Fibroblast of lung (primary cell): ENCODE data around the gene PIMREG. TPM values are rescaled to one million over a fixed set of nuclear protein-coding genes. Genes with fewer than 3 reads are reported as not detected.

Experiments used
- DNase-seq, 2 donors: peaks; one replicate each; pipeline versions ENCODE4 v3.0.0 to v3.0.0-alpha.2; 2010; ENCODE audit warnings: low read depth in 2 of 2
- H2AFZ ChIP-seq: 2 replicates; pipeline ENCODE4 v1.5.1; 2012; ENCODE audit warnings: low read length, control low read depth, inconsistent platforms
- H3K27ac ChIP-seq: 2 replicates; pipeline ENCODE4 v1.5.1; 2011; ENCODE audit warnings: low read length, control low read depth; ENCODE audit not compliant: insufficient read depth
- H3K27me3 ChIP-seq: 2 replicates; pipeline ENCODE4 v1.5.1; 2011; ENCODE audit warnings: mild to moderate bottlenecking, low read length; ENCODE audit not compliant: control insufficient read depth, insufficient read depth
- H3K36me3 ChIP-seq: 2 replicates; pipeline ENCODE4 v1.5.1; 2011; ENCODE audit warnings: low read length; ENCODE audit not compliant: control insufficient read depth, insufficient read depth
- H3K4me1 ChIP-seq: 2 replicates; pipeline ENCODE4 v1.5.1; 2011; ENCODE audit warnings: low read length; ENCODE audit not compliant: control insufficient read depth, insufficient read depth; ENCODE audit errors: extremely low read depth
- H3K4me2 ChIP-seq: 2 replicates; pipeline ENCODE4 v1.5.1; 2011; ENCODE audit warnings: low read length, control low read depth; ENCODE audit not compliant: insufficient read depth; ENCODE audit errors: extremely low read depth
- H3K4me3 ChIP-seq, 4 experiments: fragments of 200-600 bp in 1 of 4; sonication (generic) in 1 of 4; replicated peaks in 1 of 4; 2 replicates each; pipeline ENCODE4 v1.5.1; 2011 to 2016; ENCODE audit warnings: low read length in 4 of 4, low read depth in 3 of 4, mild to moderate bottlenecking in 3 of 4, control low read depth in 2 of 4, inconsistent platforms in 1 of 4, mixed read lengths in 1 of 4; ENCODE audit not compliant: insufficient read depth in 1 of 4; ENCODE audit errors: control extremely low read depth in 1 of 4
- H3K79me2 ChIP-seq: 2 replicates; pipeline ENCODE4 v1.5.1; 2012; ENCODE audit warnings: mild to moderate bottlenecking, low read length, inconsistent platforms; ENCODE audit not compliant: control insufficient read depth, insufficient read depth
- H3K9ac ChIP-seq: 2 replicates; pipeline ENCODE4 v1.5.1; 2011; ENCODE audit warnings: mild to moderate bottlenecking, low read length, control low read depth; ENCODE audit not compliant: insufficient read depth
- H3K9me3 ChIP-seq: 2 replicates; pipeline ENCODE4 v1.5.1; 2012; ENCODE audit warnings: low read depth, low read length; ENCODE audit not compliant: control insufficient read depth, insufficient read depth
- H4K20me1 ChIP-seq: 2 replicates; pipeline ENCODE4 v1.5.1; 2011; ENCODE audit warnings: low read length; ENCODE audit not compliant: control insufficient read depth, insufficient read depth; ENCODE audit errors: extremely low read depth
- EZH2 ChIP-seq: IDR thresholded peaks from 2 replicates; pipeline ENCODE4 v1.5.1; 2012; ENCODE audit warnings: low read length, control low read depth, mild to moderate bottlenecking; ENCODE audit errors: missing control alignments
- polyA plus RNA-seq, 2 donors: library from polyadenylated mRNA; depleted of rRNA in 1 of 2; stranded (reverse) in 1 of 2; unstranded in 1 of 2; fragments of >200 nt; gene quantifications; 2 replicates each; pipeline ENCODE4 v1.2.1, GENCODE V29; 2011 to 2012; ENCODE audit warnings: missing spikeins in 1 of 2
- total RNA-seq: library from RNA; depleted of rRNA; stranded (reverse); fragments of >200 nt; gene quantifications from 2 replicates; pipeline ENCODE4 v1.2.1, GENCODE V29; 2014
- TF ChIP-seq, protein P1 (sequence below), 2 donors: IDR thresholded peaks in 1 of 2; conservative IDR thresholded peaks in 1 of 2; 1 replicate in 1 of 2; 2 replicates in 1 of 2; pipeline ENCODE4 v1.5.1; 2011 to 2012; ENCODE audit warnings: low read length in 2 of 2, control low read depth in 1 of 2, inconsistent platforms in 1 of 2, low read depth in 1 of 2, mild to moderate bottlenecking in 1 of 2

Gene PIMREG
- total and polyA plus RNA-seq, 2 donors (not counting 1 experiment from before 2014, with no cell fraction given): 6.5 to 10.6 TPM

DNA sequence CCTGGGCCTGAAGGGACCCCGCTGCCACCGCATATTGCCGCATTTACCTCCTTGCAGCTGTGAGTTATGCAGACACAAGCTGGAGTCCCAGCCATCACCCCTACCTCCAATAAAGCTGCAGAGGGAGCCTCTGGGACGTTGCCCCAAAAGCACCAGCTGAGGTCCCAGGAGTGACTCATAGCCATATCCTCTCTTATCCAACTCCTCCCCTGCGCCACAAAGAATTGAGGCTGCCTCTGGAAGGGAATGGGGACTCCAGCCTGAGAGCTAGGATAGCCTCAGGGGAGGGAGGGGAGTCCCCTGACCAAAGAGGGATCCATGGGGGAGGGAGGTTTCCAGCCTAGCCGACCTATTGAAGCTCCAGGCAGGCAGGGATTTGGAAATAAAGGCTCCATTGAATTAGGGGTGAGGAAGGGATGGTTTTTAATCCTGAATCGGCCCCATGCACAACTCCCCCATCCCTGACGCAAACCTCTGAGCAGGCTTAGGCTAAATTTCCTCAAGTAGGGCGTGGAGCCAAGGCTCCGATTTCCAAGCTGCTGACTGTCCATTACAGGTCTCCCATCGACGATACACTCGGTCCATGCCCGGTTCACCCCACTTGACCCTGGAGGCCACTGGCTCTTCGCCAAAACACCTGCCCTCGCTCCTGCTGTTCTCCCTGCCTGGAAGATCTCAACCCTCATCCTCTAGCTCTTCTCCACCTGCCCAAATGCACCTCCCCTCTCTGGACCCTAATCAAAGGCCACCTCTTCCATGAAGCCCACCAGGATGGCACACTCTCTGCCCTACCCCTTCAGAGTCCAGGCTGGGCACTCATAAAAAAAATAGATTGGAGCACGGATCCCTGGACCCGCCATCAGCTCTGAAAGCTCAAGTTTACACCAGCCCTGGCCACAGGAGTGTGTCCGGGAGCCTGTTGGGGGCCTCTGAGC is 27.5 kb downstream of the PIMREG start:
- Histone ChIP-seq H3K9me3 (no peaks in the 10 kb centered on the region), H3K4me3 (no peak overlapping the region), H4K20me1 (no peaks in the 10 kb centered on the region), H3K4me2 (no peak overlapping the region), H3K4me1 (no peaks in the 10 kb centered on the region), H3K27me3 (no peaks in the 10 kb centered on the region), H3K27ac (no peak overlapping the region), H3K79me2 (no peaks in the 10 kb centered on the region), H3K36me3 (no peaks in the 10 kb centered on the region), H2AFZ (no peak overlapping the region), H3K9ac (no peak overlapping the region)
- peak; percentile 67 to 70 for DNase-seq
- no peak for TF ChIP-seq EZH2
- TF ChIP-seq, protein P1, sequence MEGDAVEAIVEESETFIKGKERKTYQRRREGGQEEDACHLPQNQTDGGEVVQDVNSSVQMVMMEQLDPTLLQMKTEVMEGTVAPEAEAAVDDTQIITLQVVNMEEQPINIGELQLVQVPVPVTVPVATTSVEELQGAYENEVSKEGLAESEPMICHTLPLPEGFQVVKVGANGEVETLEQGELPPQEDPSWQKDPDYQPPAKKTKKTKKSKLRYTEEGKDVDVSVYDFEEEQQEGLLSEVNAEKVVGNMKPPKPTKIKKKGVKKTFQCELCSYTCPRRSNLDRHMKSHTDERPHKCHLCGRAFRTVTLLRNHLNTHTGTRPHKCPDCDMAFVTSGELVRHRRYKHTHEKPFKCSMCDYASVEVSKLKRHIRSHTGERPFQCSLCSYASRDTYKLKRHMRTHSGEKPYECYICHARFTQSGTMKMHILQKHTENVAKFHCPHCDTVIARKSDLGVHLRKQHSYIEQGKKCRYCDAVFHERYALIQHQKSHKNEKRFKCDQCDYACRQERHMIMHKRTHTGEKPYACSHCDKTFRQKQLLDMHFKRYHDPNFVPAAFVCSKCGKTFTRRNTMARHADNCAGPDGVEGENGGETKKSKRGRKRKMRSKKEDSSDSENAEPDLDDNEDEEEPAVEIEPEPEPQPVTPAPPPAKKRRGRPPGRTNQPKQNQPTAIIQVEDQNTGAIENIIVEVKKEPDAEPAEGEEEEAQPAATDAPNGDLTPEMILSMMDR (conservative IDR thresholded peaks at IDR 0.05 in 1 of 2, IDR thresholded peaks at IDR 0.05 in 1 of 2; ENCODE audit: low read depth in 1 of 2, low read length in 2 of 2): peak; percentile 21 to 31

DNA sequence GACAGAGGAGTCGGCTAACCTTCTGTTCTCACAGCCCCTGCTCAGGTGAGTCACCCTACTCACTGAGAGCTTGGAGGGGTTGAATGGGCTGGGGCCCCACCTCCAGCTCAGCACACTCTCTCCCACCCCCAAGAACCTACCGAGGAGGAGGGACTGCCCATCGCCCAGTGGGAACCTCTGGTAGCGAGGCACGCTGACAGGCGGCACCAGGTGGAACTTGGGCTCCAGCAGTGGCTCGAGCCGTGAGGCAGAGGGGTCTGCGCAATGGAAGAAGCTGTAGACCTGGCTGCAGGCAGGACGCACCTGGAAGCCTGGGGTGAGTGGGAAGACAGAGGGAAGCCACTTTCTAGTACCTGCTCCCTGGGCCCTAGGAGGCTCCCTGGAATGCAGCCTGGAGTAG is 28.3 kb downstream of the PIMREG start:
- no peak for DNase-seq
- Histone ChIP-seq H2AFZ (no peak overlapping the region), H4K20me1 (no peaks in the 10 kb centered on the region), H3K79me2 (no peaks in the 10 kb centered on the region), H3K9ac (no peak overlapping the region), H3K4me2 (no peak overlapping the region), H3K27me3 (no peaks in the 10 kb centered on the region), H3K9me3 (no peaks in the 10 kb centered on the region), H3K4me1 (no peaks in the 10 kb centered on the region), H3K36me3 (no peaks in the 10 kb centered on the region), H3K27ac (no peak overlapping the region), H3K4me3 (no peak overlapping the region)
- no peak for TF ChIP-seq EZH2
- TF ChIP-seq, protein P1 (conservative IDR thresholded peaks at IDR 0.05 in 1 of 2, IDR thresholded peaks at IDR 0.05 in 1 of 2; ENCODE audit: low read depth in 1 of 2, low read length in 2 of 2): no peak

DNA sequence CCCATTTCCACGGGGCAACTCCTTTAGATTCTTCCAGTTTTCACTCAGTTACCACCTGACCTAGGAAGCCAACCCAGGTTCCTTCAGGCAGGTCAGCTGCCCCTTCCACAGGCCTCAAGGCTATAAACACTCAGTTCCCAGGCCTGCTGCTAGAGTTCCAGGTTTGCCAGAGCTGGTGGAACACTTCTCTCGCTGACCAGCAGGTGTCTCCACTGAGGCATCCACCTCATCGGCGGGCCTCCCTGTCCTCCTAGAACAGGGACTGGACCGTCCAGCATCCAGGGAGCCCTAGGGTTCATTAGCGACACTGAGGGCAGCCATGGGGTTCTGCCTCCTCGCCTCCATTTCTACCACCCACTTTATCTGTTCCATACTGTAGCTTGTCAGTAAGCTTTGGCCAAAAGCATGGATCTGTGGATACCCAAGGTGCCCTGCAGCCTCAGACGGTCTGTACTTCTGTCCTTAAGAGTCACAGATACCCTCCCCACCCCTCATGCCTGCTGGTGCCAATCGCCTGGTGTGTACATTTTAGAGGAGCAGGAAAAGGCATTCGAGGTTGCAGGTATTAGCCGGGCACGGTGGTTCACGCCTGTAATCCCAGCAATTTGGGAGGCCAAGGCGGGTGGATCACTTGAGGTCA is 29.0 kb downstream of the PIMREG start:
- no peaks in the 10 kb centered on the region for H4K20me1 ChIP-seq
- no peaks in the 10 kb centered on the region for H3K27me3 ChIP-seq
- H3K4me1 ChIP-seq: no peaks in the 10 kb centered on the region
- H3K79me2 ChIP-seq: no peaks in the 10 kb centered on the region
- no peak overlapping the region for H3K4me2 ChIP-seq
- H2AFZ ChIP-seq: no peak overlapping the region
- no peak for TF ChIP-seq EZH2
- TF ChIP-seq, protein P1 (conservative IDR thresholded peaks at IDR 0.05 in 1 of 2, IDR thresholded peaks at IDR 0.05 in 1 of 2; ENCODE audit: low read depth in 1 of 2, low read length in 2 of 2): peak; percentile 95 to 99
- H3K9me3 ChIP-seq: no peaks in the 10 kb centered on the region
- no peak overlapping the region for H3K4me3 ChIP-seq
- peak; percentile 41 to 72 for DNase-seq
- no peak overlapping the region for H3K27ac ChIP-seq
- H3K9ac ChIP-seq: no peak overlapping the region
- no peaks in the 10 kb centered on the region for H3K36me3 ChIP-seq
